Activated gamma-delta T cell treated with Interleukin-2 at 50 U/mL for 16 hours (primary cell): ENCODE measurements around the gene IQSEC2.

Experiments used
- DNase-seq: peaks from one replicate; pipeline ENCODE4 v3.0.0-alpha.2; 2020

IQSEC2 gene

DNA sequence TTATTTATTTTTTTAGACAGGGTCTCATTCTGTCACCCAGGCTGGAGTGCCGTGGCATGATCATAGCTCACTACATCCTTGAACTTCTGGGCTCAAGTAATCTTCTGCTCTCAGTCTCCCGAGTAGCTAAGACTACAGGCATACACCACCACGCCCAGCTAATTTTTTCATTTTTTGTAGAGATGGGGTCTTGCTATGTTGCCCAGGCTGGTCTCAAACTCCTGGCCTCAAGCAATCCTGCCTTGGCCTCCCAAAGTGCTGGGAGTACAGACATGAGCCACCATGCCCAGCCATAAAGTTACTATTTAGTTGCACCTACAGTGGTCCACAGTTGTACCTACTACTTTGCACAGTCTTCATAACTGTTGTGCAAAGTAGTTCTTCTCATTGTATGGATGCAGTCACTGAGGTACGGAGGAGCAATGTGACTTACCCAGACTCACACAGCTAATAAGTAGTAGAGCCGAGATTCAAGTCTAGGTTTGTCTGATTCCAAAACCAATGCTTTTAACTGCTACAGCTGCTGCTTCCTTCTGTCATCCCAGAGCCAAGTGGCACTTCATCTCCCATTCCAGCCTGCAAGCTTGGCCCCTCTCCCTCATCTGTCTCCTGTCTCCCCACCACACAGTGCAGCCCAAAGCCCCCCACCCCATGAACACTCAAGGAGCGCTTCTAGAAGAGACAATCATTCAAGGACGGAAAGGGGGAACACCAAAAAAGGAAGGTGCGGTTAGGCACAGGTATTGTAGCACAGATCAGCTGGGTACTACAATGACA, 24.0 kb upstream of the IQSEC2 start:
- DNase-seq = no peak

- DNase-seq = no peak
Measured at GRCh38 chrX:53303195-53303594, 21.8 kb upstream of the IQSEC2 start.

GRCh38 chrX:53300157-53300556, 18.8 kb upstream of the IQSEC2 start:
- DNase-seq = no peak

GRCh38 chrX:53294024-53294648, 12.8 kb upstream of the IQSEC2 start:
- DNase-seq = no peak

- no peak for DNase-seq
Measured at GRCh38 chrX:53291596-53291995, 10.2 kb upstream of the IQSEC2 start.

DNA sequence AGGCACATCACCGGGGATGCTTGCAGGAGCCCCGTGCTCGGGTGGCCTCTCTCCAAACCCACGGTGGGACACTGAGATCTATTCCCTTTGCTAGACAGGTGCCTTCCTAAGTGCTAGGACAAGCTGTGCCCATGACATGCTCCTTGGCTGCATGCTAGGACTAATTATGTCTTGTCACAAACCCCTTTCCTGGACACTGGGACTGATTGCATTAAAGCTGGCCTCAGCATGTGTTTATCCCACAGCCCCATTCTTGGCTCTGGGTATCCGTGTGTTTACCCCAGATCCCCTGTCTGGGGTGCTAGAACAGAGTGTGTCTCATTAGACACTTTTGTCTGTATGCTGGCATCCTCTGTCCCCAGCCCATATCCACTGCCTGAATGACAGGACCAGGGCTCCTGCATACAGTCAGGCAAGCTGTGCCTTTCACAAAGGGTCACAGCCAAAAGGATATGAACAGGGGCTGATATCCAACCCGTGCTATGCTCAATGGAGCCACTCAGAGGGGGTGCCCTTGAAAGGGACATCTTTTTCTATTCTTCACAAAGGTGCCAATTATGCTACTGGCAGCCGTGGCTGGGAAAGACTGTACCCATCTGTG, 9.2 kb upstream of the IQSEC2 start:
- no peak for DNase-seq

DNA sequence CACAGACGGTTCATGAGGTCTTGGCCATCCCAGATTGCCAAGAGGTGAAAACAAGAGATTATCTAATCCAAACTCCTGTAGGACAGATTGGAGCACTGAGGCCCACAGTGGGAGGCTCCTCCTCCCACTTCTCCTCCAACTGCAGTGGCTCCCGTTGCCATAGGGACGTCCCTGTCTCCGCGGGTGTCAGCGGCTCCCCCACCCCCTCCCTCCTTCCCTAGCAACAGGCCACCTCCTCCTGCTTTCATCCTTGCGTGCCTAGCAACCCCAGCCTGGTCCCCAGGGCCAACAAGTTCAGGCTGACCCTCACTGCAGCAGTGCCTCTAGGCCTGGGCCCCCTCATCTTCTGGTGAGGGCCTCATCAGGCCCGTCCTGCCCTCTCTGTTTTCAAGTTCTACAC, 6.8 kb upstream of the IQSEC2 start:
- no peak for DNase-seq

GRCh38 chrX:53287493-53288138, 6.2 kb upstream of the IQSEC2 start:
- DNase-seq = peak; percentile 49

DNA sequence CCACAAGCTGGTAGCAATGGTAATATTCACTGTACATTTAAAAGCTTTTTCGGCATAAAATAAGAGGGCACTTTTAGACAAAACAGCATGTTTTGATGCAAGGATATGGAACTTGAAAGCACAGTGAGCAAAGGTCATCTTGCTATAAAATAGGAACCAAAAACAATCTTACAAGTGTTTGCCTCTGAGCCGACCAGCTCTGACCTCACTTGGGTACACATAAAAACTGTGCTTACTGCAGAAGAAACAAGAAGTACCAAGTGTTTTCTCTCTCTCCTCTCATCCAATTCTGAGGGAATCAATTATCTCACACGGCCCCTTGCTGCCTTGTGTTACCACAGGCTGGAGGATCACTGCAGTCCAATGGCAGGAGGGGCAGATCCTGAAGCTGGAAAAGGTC, 4.8 kb upstream of the IQSEC2 start:
- DNase-seq = no peak

- no peak for DNase-seq
Measured at GRCh38 chrX:53285591-53285990, 4.2 kb upstream of the IQSEC2 start.

DNA sequence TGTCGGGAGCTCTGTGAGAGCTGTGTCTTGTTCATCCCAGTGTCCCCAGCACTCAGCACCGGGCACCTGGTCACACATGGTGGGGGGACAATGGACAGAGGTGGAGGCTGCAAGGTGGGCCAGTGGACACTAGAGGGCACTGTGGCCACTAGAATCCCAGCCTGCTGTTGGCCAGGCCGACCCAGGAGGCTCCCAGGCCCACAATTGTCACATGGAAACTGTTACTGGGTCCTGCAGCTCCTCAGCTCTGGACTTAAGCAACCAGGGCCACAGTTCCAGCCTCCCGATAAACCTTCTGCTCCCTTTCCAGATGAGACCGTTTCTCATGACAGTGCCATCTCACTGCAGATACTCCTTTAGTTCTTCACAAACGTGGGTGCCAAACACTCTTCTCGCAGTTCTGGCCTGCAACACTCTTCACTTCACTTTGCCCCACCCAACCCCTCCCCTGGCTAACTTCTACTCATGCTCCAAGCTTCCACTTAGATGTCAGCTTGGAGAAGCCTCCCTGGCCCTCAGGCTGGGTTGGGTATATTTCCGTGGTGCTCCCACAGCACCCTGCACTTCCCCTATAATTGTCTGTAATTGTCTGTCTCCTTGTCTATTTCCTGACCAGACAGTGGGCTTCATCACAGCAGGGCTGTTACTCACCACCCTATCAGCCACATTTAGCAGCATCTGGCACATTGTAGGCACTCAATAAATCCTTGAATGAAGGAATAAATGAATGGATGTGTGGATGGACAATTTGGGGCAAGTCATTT, 3.5 kb upstream of the IQSEC2 start:
- peak; percentile 53 for DNase-seq

GRCh38 chrX:53283567-53283966, 2.2 kb upstream of the IQSEC2 start:
- DNase-seq = no peak

- no peak for DNase-seq
Measured at GRCh38 chrX:53283099-53283498, 1.7 kb upstream of the IQSEC2 start.

DNA sequence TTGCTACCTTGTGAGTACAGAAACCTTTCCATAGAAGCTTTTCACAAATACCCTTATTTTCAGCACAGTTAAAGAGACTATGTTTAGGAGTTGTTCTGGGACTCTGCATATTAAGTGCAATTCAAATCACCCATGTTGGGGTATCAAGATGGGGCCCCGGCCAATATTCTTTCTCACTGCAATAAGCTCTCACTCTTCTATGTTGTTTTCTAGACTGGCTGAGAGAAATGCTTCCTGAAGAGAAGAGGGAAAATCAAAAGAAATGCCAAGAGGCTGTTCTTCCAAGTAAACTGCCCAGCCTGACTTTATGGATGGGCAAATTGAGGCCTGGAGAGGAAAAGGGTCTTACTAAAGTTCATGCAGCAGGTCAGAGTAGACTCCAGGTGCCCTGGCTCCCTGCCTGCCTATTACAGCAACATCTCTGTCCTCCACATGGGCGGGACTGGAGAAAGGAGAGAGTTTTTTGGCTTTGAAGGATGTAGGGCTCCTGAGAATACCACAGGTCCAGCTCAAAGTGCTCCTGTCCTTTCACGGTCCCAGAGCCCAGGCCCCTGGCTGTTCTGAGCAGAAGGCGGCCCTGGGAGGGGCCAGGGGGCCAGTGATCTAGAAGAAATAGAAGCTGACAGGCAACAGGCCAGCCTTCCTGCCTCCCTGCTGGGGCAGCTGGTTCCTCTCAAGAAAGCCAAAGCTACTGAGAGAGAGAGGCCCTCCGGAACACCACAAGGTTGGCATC, 745 bp upstream of the IQSEC2 start:
- DNase-seq = no peak

DNA sequence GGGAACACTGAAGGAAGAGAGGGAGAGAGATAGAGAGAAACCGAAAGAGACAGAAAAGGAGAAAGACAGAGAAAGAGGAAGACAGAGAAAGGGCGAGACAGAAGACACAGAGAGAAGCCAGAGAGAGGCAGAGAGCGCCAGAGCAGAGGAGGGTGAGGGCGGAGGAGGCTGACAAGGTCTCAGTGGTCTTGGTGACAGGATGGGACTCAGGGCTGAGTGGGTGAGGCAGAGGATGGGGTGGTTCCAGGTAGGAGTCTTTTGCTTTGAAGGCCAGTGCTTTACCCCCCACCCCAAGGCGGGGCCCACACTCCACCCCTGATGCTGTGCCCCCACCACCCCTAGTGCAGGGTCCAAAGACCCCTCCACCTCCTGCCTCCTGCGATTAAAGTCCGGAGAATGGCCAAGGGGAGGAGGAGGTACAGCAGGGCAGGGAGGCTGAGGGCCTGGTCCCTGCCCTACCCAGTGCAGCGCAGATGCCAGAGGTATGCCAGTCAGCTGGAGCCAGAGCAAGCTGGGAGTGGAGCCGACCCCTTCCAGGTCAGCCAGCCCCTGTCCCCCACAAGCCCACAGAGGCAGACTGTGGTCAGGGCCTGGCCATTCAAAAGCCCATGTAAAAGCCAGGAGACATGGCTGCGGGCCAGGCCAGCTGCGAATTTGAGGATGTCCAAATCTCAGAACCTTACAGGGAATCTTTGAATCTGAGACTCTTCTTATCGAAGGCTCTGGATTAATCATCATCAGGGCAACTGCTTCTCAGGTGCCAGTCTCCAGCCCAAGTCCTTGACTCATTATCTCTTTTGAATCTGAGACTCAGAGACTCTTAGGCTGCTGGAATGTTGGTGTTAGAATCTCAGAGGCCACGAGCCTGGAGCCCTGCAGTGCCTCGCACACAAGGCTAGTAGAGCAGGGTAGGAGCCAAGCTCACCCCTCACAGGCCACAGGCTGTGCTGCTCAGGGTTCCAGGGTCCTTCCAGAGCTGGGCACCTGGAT, 758 bp downstream of the IQSEC2 start:
- no peak for DNase-seq

- no peak for DNase-seq
Measured at GRCh38 chrX:53279296-53280237, 1.8 kb downstream of the IQSEC2 start.

DNA sequence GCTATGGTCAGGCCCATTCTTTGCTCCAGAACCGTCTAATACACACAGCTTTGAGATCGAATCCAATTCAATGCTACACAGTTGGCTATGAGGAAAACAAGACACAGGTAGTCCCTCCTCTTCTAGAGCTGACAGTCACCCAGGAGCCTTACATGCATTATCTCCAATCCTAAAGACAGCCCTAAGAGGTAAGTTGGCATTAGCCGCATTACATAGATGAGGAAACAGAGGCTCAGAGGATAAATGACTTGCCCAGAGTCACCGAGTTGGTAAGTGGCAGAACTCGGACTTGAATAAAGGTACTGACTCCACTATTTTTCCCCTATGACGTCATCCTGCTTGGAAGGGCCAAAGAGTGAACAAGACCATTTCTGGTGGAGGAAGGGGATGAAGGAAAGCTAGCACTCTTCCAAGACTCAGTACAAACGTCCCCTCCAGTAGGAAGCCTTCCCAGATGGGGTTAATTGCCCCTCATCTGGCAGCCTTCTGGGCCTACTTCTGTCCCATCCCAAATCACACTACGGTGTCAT, 8.5 kb downstream of the IQSEC2 start:
- DNase-seq = no peak

- no peak for DNase-seq
Measured at GRCh38 chrX:53269536-53270107, 11.8 kb downstream of the IQSEC2 start.

GRCh38 chrX:53268173-53268572, 13.2 kb downstream of the IQSEC2 start:
- no peak for DNase-seq
